ENCODE data around the gene FUBP1. TPM values are rescaled to one million over a fixed set of nuclear protein-coding genes. Genes with fewer than 3 reads are reported as not detected.
"Not testable (repeated sequence)": the region's sequence is repeated elsewhere in the genome, so short reads cannot be mapped to it uniquely, and the experiment has no call there.

Gene FUBP1
- total RNA-seq, 2 experiments from 2014 or later, result 234 to 301 TPM

DNA sequence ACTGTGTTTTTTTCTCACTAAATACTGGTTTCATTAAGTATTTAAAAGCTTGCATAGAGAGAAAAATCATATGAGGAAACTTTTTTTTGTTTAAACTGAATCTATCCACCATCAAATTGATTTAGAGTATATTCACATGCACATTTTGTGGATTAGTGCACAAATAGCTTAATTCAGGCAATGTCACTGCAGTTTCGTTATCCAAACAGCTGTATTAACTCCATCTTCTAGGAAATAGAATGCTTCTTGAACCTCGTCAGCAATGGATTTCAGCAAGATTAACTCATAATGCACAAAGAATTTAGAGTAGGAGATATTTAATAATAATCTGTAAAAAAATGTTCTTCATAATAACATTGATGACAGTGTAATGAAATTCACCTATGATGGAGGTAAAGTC is 52.9 kb downstream of the FUBP1 start:
- no peak overlapping the region for H3K4me2 ChIP-seq (ENCODE audit: low read length)
- H3K27ac ChIP-seq (ENCODE audit: low read depth, low read length, poor library complexity, severe bottlenecking), result no peak overlapping the region
- no peaks in the 10 kb centered on the region for H3K9me2 ChIP-seq (ENCODE audit: insufficient read depth, low read length)
- BruUV-seq (replicated peaks), result no TSS peak
- ChIA-PET CTCF (ENCODE audit: unreplicated experiment) (no interaction called here), POLR2A (interaction anchor here (1.2 to 1.7 kb wide), 2 partner anchors 10 to 26 kb away, joined by 3 to 7 read pairs; no protein-coding TSS in a partner anchor)
- TF ChIP-seq CTCF (conservative IDR thresholded peaks at IDR 0.05; ENCODE audit: low read length) (no peak), EZH2phosphoT487 (IDR thresholded peaks at IDR 0.05; ENCODE audit: borderline replicate concordance, low read depth, low read length) (no peak)
- DNase-seq (ENCODE audit: low spot score), result no peak
- intact Hi-C loops (cut with micrococcal nuclease; ENCODE audit: unreplicated experiment), result loop anchor here (5.0 kb wide), 1 partner anchor 186 kb away; no protein-coding TSS in a partner anchor
- no peaks in the 10 kb centered on the region for H3K79me2 ChIP-seq (ENCODE audit: insufficient read depth, low read depth, low read length)
- H3K36me3 ChIP-seq (ENCODE audit: insufficient read depth, low read length), result no peaks in the 10 kb centered on the region
- H3K4me3 ChIP-seq (ENCODE audit: low read depth, low read length, poor library complexity, severe bottlenecking), result no peak overlapping the region
- no peaks in the 10 kb centered on the region for H4K20me1 ChIP-seq (ENCODE audit: insufficient read depth, low read length)
- H2AFZ ChIP-seq (ENCODE audit: low read length), result no peak overlapping the region
- H3K9me3 ChIP-seq (ENCODE audit: low read length), result no peaks in the 10 kb centered on the region
- H3K4me1 ChIP-seq (ENCODE audit: insufficient read depth, low read length, poor library complexity, severe bottlenecking), result peaks cover 5% of the 10 kb centered on the region

DNA sequence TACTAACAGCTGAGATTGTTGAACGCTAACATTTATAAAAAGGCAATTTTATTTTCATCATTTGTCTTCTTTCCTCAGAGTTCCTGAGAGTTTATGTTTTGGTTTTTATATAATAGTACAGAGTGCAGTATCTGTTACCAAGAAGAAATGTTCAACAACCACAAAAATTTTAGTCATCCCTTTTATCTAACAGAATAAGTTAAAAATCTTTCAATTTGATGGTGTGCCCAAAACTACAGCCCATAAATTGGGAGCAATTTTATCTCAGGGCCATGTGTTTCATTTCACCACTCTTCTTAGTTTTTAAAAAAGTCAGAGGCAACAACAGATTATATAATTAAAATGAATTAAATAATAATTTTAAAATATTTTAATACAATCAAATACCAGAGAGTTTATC is 53.4 kb downstream of the FUBP1 start:
- no peaks in the 10 kb centered on the region for H3K9me3 ChIP-seq (ENCODE audit: low read length)
- no peaks in the 10 kb centered on the region for H3K79me2 ChIP-seq (ENCODE audit: insufficient read depth, low read depth, low read length)
- no TSS peak for BruUV-seq (replicated peaks)
- no peak overlapping the region for H3K27ac ChIP-seq (ENCODE audit: low read depth, low read length, poor library complexity, severe bottlenecking)
- ChIA-PET CTCF (ENCODE audit: unreplicated experiment) (no interaction called here), POLR2A (interaction anchor here (0.6 to 1.7 kb wide), 3 partner anchors 10 to 26 kb away, joined by 3 to 7 read pairs (median 3); no protein-coding TSS in a partner anchor)
- DNase-seq (ENCODE audit: low spot score), result no peak
- H3K36me3 ChIP-seq (ENCODE audit: insufficient read depth, low read length), result no peaks in the 10 kb centered on the region
- no peak overlapping the region for H3K4me2 ChIP-seq (ENCODE audit: low read length)
- TF ChIP-seq EZH2phosphoT487 (IDR thresholded peaks at IDR 0.05; ENCODE audit: borderline replicate concordance, low read depth, low read length) (no peak), CTCF (conservative IDR thresholded peaks at IDR 0.05; ENCODE audit: low read length) (no peak)
- no peak overlapping the region for H3K4me3 ChIP-seq (ENCODE audit: low read depth, low read length, poor library complexity, severe bottlenecking)
- peaks cover 5% of the 10 kb centered on the region for H3K4me1 ChIP-seq (ENCODE audit: insufficient read depth, low read length, poor library complexity, severe bottlenecking)
- H3K9me2 ChIP-seq (ENCODE audit: insufficient read depth, low read length), result no peaks in the 10 kb centered on the region
- H4K20me1 ChIP-seq (ENCODE audit: insufficient read depth, low read length), result no peaks in the 10 kb centered on the region
- intact Hi-C loops (cut with micrococcal nuclease; ENCODE audit: unreplicated experiment), result loop anchor here (5.0 kb wide), 1 partner anchor 187 kb away; no protein-coding TSS in a partner anchor
- no peak overlapping the region for H2AFZ ChIP-seq (ENCODE audit: low read length)

DNA sequence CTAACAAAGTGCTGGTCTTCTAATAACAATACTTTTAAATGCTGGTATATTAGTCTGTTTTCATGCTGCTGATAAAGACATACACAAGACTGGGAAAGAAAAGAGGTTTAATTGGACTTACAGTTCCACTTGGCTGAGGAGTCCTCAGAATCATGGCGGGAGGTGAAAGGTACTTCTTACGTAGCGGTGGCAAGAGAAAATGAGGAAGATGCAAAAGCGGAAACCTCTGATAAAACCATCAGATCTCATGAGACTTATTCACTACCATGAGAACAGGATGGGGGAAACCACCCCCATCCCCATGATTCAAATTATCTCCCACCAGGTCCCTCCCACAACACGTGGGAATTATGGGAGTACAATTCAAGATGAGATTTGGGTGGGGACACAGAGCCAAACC is 60.0 kb downstream of the FUBP1 start:
- H3K4me1 ChIP-seq (ENCODE audit: insufficient read depth, low read length, poor library complexity, severe bottlenecking); H4K20me1 ChIP-seq (ENCODE audit: insufficient read depth, low read length); H3K4me3 ChIP-seq (ENCODE audit: low read depth, low read length, poor library complexity, severe bottlenecking); H3K4me2 ChIP-seq (ENCODE audit: low read length); BruUV-seq (replicated peaks); intact Hi-C loops (cut with micrococcal nuclease; ENCODE audit: unreplicated experiment); H3K36me3 ChIP-seq (ENCODE audit: insufficient read depth, low read length); H3K9me2 ChIP-seq (ENCODE audit: insufficient read depth, low read length); DNase-seq (ENCODE audit: low spot score); H3K27ac ChIP-seq (ENCODE audit: low read depth, low read length, poor library complexity, severe bottlenecking); H3K9me3 ChIP-seq (ENCODE audit: low read length); H3K79me2 ChIP-seq (ENCODE audit: insufficient read depth, low read depth, low read length); CTCF ChIA-PET (ENCODE audit: unreplicated experiment); H2AFZ ChIP-seq (ENCODE audit: low read length): not testable (repeated sequence)
- POLR2A ChIA-PET, result interaction anchor here (0.7 kb wide), 1 partner anchor 370 kb away, joined by 3 read pairs; no protein-coding TSS in a partner anchor

Measured in OCI-LY7 (cell line).